ENCODE measurements around the gene UCP2. TPM values are rescaled to one million over a fixed set of nuclear protein-coding genes. Genes with fewer than 3 reads are reported as not detected.

UCP2 gene
- total RNA-seq, 1 experiment from 2014 or later = 54.0 TPM

DNA sequence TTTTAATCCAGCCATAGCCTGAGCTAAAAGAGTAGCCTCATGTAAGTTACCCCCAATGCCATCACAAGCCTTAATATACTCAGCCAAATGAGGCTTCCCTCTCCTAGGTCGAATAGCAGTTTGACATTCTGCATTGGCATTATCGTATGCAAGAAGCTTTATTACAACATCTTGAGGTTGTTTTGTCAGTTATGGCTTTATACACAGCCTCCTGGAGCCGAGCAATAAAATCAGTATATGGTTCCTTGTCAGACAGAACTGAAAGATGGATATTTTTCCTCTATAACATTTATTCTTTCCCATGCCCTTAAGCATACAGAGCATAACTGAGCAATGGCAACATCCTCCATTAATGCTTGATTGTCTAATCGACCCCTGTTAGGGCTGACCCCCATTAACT, 37.2 kb downstream of the UCP2 start:
- H3K36me3 Mint-ChIP-seq = peaks cover 12% of the 10 kb centered on the region
- no peak overlapping the region for H3K27ac Mint-ChIP-seq
- peaks cover 39% of the 10 kb centered on the region for H3K9me3 Mint-ChIP-seq
- DNase-seq (ENCODE audit: low spot score) (no peak), ATAC-seq (no peak)
- H3K27me3 Mint-ChIP-seq (ENCODE audit: low read depth) = peaks cover 3% of the 10 kb centered on the region; the same call in 1 of the 2 replicates
- no peak overlapping the region for H3K4me3 Mint-ChIP-seq
- CTCF ChIA-PET = interaction anchor here (3.1 kb wide), 1 partner anchor 14 kb away, joined by 8 read pairs; no protein-coding TSS in a partner anchor
- no peaks in the 10 kb centered on the region for H3K4me1 Mint-ChIP-seq
- POLR2A ChIA-PET = no interaction called here
- TF ChIP-seq TP53 (CRISPR knock-in tag; IDR thresholded peaks at IDR 0.05) (no peak), TCF7 (CRISPR knock-in tag; IDR thresholded peaks at IDR 0.05; ENCODE audit: low read depth) (no peak), SMAD3 (CRISPR knock-in tag; IDR thresholded peaks at IDR 0.05; ENCODE audit: borderline replicate concordance) (no peak)
- TF ChIP-seq, protein P1, sequence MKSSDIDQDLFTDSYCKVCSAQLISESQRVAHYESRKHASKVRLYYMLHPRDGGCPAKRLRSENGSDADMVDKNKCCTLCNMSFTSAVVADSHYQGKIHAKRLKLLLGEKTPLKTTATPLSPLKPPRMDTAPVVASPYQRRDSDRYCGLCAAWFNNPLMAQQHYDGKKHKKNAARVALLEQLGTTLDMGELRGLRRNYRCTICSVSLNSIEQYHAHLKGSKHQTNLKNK (CRISPR knock-in tag; IDR thresholded peaks at IDR 0.05) = no peak

DNA sequence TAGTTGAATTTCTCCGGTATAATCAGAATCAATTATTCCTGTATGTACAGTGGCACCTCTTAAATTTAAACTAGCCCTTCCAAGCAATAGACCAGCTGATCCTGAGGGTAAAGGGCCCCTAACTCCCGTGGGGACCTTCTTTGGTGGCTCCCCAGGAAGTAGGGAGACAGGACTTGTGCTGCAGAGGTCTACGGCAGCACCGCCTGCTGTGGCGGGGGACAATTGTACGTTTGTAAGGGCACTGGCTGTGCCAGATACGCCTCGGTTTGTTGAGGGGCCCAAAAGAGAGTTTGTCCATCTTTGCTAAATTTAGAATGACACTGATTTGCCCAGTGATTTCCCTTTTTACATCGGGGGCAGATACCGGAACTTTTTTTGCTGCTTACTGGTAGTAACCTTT, 37.7 kb downstream of the UCP2 start:
- no peak overlapping the region for H3K27ac Mint-ChIP-seq
- H3K36me3 Mint-ChIP-seq = peaks cover 12% of the 10 kb centered on the region
- peaks cover 3% of the 10 kb centered on the region; the same call in 1 of the 2 replicates for H3K27me3 Mint-ChIP-seq (ENCODE audit: low read depth)
- POLR2A ChIA-PET = no interaction called here
- ATAC-seq = no peak
- CTCF ChIA-PET = interaction anchor here (3.1 kb wide), 1 partner anchor 14 kb away, joined by 8 read pairs; no protein-coding TSS in a partner anchor
- peaks cover 44% of the 10 kb centered on the region for H3K9me3 Mint-ChIP-seq
- H3K4me3 Mint-ChIP-seq = no peak overlapping the region
- TF ChIP-seq MYBL2 (CRISPR knock-in tag; IDR thresholded peaks at IDR 0.05) (no peak), ZNF425 (CRISPR knock-in tag; conservative IDR thresholded peaks at IDR 0.05) (no peak)
- DNase-seq (ENCODE audit: low spot score) = no peak
- no peaks in the 10 kb centered on the region for H3K4me1 Mint-ChIP-seq

GRCh38 chr11:73944085-73944484, 38.6 kb downstream of the UCP2 start:
- Mint-ChIP-seq H3K27ac (no peak overlapping the region), H3K9me3 (peaks cover 52% of the 10 kb centered on the region), H3K27me3 (ENCODE audit: low read depth) (0 out of 2 replicates have a peak, but pooled peaks cover 3% of the 10 kb centered on the region), H3K36me3 (peaks cover 19% of the 10 kb centered on the region), H3K4me3 (no peak overlapping the region), H3K4me1 (no peaks in the 10 kb centered on the region)
- ChIA-PET POLR2A (no interaction called here), CTCF (interaction anchor here (3.1 kb wide), 1 partner anchor 13 kb away, joined by 8 read pairs; no protein-coding TSS in a partner anchor)
- ATAC-seq (no peak), DNase-seq (ENCODE audit: low spot score) (no peak)
- TF ChIP-seq, protein P2, sequence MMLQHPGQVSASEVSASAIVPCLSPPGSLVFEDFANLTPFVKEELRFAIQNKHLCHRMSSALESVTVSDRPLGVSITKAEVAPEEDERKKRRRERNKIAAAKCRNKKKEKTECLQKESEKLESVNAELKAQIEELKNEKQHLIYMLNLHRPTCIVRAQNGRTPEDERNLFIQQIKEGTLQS (CRISPR knock-in tag; conservative IDR thresholded peaks at IDR 0.05) = no peak
- no peak for TF ChIP-seq ZNF121 (CRISPR knock-in tag; IDR thresholded peaks at IDR 0.05)
- TF ChIP-seq, protein P3, sequence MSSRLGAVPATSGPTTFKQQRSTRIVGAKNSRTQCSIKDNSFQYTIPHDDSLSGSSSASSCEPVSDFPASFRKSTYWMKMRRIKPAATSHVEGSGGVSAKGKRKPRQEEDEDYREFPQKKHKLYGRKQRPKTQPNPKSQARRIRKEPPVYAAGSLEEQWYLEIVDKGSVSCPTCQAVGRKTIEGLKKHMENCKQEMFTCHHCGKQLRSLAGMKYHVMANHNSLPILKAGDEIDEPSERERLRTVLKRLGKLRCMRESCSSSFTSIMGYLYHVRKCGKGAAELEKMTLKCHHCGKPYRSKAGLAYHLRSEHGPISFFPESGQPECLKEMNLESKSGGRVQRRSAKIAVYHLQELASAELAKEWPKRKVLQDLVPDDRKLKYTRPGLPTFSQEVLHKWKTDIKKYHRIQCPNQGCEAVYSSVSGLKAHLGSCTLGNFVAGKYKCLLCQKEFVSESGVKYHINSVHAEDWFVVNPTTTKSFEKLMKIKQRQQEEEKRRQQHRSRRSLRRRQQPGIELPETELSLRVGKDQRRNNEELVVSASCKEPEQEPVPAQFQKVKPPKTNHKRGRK (CRISPR knock-in tag; IDR thresholded peaks at IDR 0.05; ENCODE audit: borderline replicate concordance) = no peak
- TF ChIP-seq, protein P4, sequence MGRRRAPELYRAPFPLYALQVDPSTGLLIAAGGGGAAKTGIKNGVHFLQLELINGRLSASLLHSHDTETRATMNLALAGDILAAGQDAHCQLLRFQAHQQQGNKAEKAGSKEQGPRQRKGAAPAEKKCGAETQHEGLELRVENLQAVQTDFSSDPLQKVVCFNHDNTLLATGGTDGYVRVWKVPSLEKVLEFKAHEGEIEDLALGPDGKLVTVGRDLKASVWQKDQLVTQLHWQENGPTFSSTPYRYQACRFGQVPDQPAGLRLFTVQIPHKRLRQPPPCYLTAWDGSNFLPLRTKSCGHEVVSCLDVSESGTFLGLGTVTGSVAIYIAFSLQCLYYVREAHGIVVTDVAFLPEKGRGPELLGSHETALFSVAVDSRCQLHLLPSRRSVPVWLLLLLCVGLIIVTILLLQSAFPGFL (CRISPR knock-in tag; IDR thresholded peaks at IDR 0.05; ENCODE audit: borderline replicate concordance) = no peak
- TF ChIP-seq, protein P5, sequence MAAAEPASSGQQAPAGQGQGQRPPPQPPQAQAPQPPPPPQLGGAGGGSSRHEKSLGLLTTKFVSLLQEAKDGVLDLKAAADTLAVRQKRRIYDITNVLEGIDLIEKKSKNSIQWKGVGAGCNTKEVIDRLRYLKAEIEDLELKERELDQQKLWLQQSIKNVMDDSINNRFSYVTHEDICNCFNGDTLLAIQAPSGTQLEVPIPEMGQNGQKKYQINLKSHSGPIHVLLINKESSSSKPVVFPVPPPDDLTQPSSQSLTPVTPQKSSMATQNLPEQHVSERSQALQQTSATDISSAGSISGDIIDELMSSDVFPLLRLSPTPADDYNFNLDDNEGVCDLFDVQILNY (CRISPR knock-in tag; IDR thresholded peaks at IDR 0.05) = no peak

DNA sequence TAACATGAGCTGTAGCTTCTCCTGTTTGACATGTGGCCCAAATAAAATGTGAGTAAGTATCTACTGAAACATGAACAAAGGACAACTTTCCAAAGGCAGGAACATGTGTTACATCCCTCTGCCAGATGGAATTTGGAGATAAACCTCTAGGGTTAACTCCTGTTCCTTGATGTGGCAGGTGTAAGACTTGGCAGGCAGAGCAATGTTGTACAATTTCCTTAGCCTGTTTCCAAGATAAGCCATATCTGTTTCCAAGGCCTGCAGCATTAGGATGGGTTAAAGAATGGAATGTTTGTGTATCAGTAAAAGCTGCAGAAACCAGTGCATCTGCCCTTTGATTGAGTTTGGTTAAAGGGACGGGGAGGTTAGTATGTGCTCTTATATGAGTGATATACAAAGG, 40.6 kb downstream of the UCP2 start:
- POLR2A ChIA-PET = no interaction called here
- no peak for ATAC-seq
- TF ChIP-seq ARID4B (CRISPR knock-in tag; IDR thresholded peaks at IDR 0.05; ENCODE audit: borderline replicate concordance) = no peak
- no peak for TF ChIP-seq NR3C1 (CRISPR knock-in tag; conservative IDR thresholded peaks at IDR 0.05; ENCODE audit: low read depth)
- TF ChIP-seq ZBTB21 (CRISPR knock-in tag; IDR thresholded peaks at IDR 0.05; ENCODE audit: borderline replicate concordance) = no peak
- no peak for TF ChIP-seq NR2C2 (CRISPR knock-in tag; IDR thresholded peaks at IDR 0.05)
- no peak for TF ChIP-seq ZNF317 (CRISPR knock-in tag; IDR thresholded peaks at IDR 0.05; ENCODE audit: borderline replicate concordance, low read depth)
- TF ChIP-seq NFE2L1 (CRISPR knock-in tag; IDR thresholded peaks at IDR 0.05) = no peak
- no peak for TF ChIP-seq HMGA2 (CRISPR knock-in tag; IDR thresholded peaks at IDR 0.05)

More for the DNA sequence above, 40.6 kb downstream of the UCP2 start:
- Mint-ChIP-seq H3K4me1 (no peaks in the 10 kb centered on the region), H3K27ac (no peak overlapping the region), H3K36me3 (peaks cover 33% of the 10 kb centered on the region), H3K9me3 (peaks cover 53% of the 10 kb centered on the region), H3K4me3 (no peak overlapping the region), H3K27me3 (ENCODE audit: low read depth) (peaks cover 8% of the 10 kb centered on the region; the same call in 1 of the 2 replicates)
- no peak for DNase-seq (ENCODE audit: low spot score)
- CTCF ChIA-PET = no interaction called here

All from WTC11 (cell line).